ENCODE results near the gene COPB2. TPM values are rescaled to one million over a fixed set of nuclear protein-coding genes. Genes with fewer than 3 reads are reported as not detected.

The COPB2 gene
- total RNA-seq, 4 donors from 2014 or later = 80.0 to 110 (median 87.4) TPM

GRCh38 chr3:139322346-139322745, 67.1 kb downstream of the COPB2 start:
- no peaks in the 10 kb centered on the region for H3K9me3 ChIP-seq
- H3K4me1 ChIP-seq = no peaks in the 10 kb centered on the region
- ATAC-seq = no peak
- H3K27me3 ChIP-seq = peaks cover 33% of the 10 kb centered on the region
- no peaks in the 10 kb centered on the region for H3K36me3 ChIP-seq
- no peak overlapping the region for H3K27ac ChIP-seq
- no peak overlapping the region for H3K4me3 ChIP-seq
- 57 to 72% methylated on average over 4 of the region's 5 CpGs for WGBS, 2 donors (ENCODE audit: low coverage in 1 of 2)
- no peak for TF ChIP-seq CTCF (IDR thresholded peaks at IDR 0.05)
- TF ChIP-seq EP300 (IDR thresholded peaks at IDR 0.05) = no peak
- TF ChIP-seq POLR2A (IDR thresholded peaks at IDR 0.05) = no peak
- TF ChIP-seq POLR2AphosphoS5 (IDR thresholded peaks at IDR 0.05) = no peak

GRCh38 chr3:139320551-139321309, 68.7 kb downstream of the COPB2 start:
- no peaks in the 10 kb centered on the region for H3K9me3 ChIP-seq
- WGBS, 2 donors (ENCODE audit: low coverage in 1 of 2) = 42 to 76% methylated on average over 1 to 3 of the region's 8 CpGs
- no peak overlapping the region for H3K4me3 ChIP-seq
- no peak for TF ChIP-seq EP300 (IDR thresholded peaks at IDR 0.05)
- TF ChIP-seq POLR2A (IDR thresholded peaks at IDR 0.05) = no peak
- TF ChIP-seq POLR2AphosphoS5 (IDR thresholded peaks at IDR 0.05) = no peak
- no peak for TF ChIP-seq CTCF (IDR thresholded peaks at IDR 0.05)
- no peaks in the 10 kb centered on the region for H3K4me1 ChIP-seq
- no peaks in the 10 kb centered on the region for H3K36me3 ChIP-seq
- no peak for ATAC-seq
- H3K27ac ChIP-seq = no peak overlapping the region
- peaks cover 43% of the 10 kb centered on the region for H3K27me3 ChIP-seq

GRCh38 chr3:139319428-139320402, 69.7 kb downstream of the COPB2 start:
- no peak for ATAC-seq
- WGBS, 2 donors (ENCODE audit: low coverage in 1 of 2) = 34 to 53% methylated on average over 3 to 8 of the region's 10 CpGs

GRCh38 chr3:139318826-139319225, 70.6 kb downstream of the COPB2 start:
- TF ChIP-seq EP300 (IDR thresholded peaks at IDR 0.05) (no peak), POLR2A (IDR thresholded peaks at IDR 0.05) (no peak), CTCF (IDR thresholded peaks at IDR 0.05) (no peak), POLR2AphosphoS5 (IDR thresholded peaks at IDR 0.05) (no peak)
- H3K9me3 ChIP-seq = no peaks in the 10 kb centered on the region
- H3K36me3 ChIP-seq = no peaks in the 10 kb centered on the region
- no peak for ATAC-seq
- 80% methylated on average over 6 of the region's 6 CpGs; no CpG with 5 or more reads in 1 of the 2 donors for whole genome bisulfite sequencing, 2 donors (ENCODE audit: low coverage in 1 of 2)
- H3K27me3 ChIP-seq = peaks cover 52% of the 10 kb centered on the region
- no peak overlapping the region for H3K4me3 ChIP-seq
- H3K4me1 ChIP-seq = no peaks in the 10 kb centered on the region
- no peak overlapping the region for H3K27ac ChIP-seq

More at GRCh38 chr3:139319428-139320402, 69.7 kb downstream of the COPB2 start:
- Histone ChIP-seq H3K9me3 (no peaks in the 10 kb centered on the region), H3K27ac (no peak overlapping the region), H3K4me1 (no peaks in the 10 kb centered on the region), H3K4me3 (no peak overlapping the region), H3K36me3 (no peaks in the 10 kb centered on the region), H3K27me3 (peaks cover 45% of the 10 kb centered on the region)
- TF ChIP-seq EP300 (IDR thresholded peaks at IDR 0.05) (no peak), CTCF (IDR thresholded peaks at IDR 0.05) (no peak), POLR2AphosphoS5 (IDR thresholded peaks at IDR 0.05) (no peak), POLR2A (IDR thresholded peaks at IDR 0.05) (no peak)

Data from gastroesophageal sphincter (tissue), 4 donors.